Fibroblast of lung (primary cell): ENCODE measurements around the gene GIGYF1.

Source experiments
- CTCF ChIP-seq, 2 donors: IDR thresholded peaks in 1 of 2; conservative IDR thresholded peaks in 1 of 2; 1 replicate in 1 of 2; 2 replicates in 1 of 2; pipeline ENCODE4 v1.5.1; 2011 to 2012; ENCODE audit warnings: low read length in 2 of 2, control low read depth in 1 of 2, inconsistent platforms in 1 of 2, low read depth in 1 of 2, mild to moderate bottlenecking in 1 of 2
- EZH2 ChIP-seq: IDR thresholded peaks from 2 replicates; pipeline ENCODE4 v1.5.1; 2012; ENCODE audit warnings: low read length, control low read depth, mild to moderate bottlenecking; ENCODE audit errors: missing control alignments

GRCh38 chr7:100679129-100679926 is 14.7 kb downstream of the GIGYF1 start:
- TF ChIP-seq EZH2 (no peak), CTCF (conservative IDR thresholded peaks at IDR 0.05 in 1 of 2, IDR thresholded peaks at IDR 0.05 in 1 of 2; ENCODE audit: low read depth in 1 of 2, low read length in 2 of 2) (no peak)
